Memory B cell (primary cell): ENCODE data around the gene C6orf141.
"Not testable (repeated sequence)": the region's sequence is repeated elsewhere in the genome, so short reads cannot be mapped to it uniquely, and the experiment has no call there.

ENCODE experiments used
- ATAC-seq: fragments of 150-1000 bp; cut with Tn5 transposase; 2 replicates; pipeline ENCODE4 v1.10.0; 2021; ENCODE audit warnings: low read depth, mild to moderate bottlenecking, moderate library complexity
- DNase-seq, 2 donors: peaks; one replicate each; pipeline ENCODE4 v3.0.0; 2022; ENCODE audit warnings: low spot score in 2 of 2
- H3K27ac Mint-ChIP-seq: one replicate; pipeline ENCODE4 v1.8.0; 2022; ENCODE audit warnings: mild to moderate bottlenecking, moderate library complexity, mixed read lengths
- H3K27me3 Mint-ChIP-seq: one replicate; pipeline ENCODE4 v1.8.0; 2022; ENCODE audit warnings: mixed read lengths
- H3K36me3 Mint-ChIP-seq: one replicate; pipeline ENCODE4 v1.8.0; 2022; ENCODE audit warnings: mild to moderate bottlenecking, mixed read lengths
- H3K4me1 Mint-ChIP-seq: one replicate; pipeline ENCODE4 v1.8.0; 2022; ENCODE audit warnings: mixed read lengths
- H3K4me3 Mint-ChIP-seq: one replicate; pipeline ENCODE4 v1.8.0; 2022; ENCODE audit warnings: mild to moderate bottlenecking, moderate library complexity, mixed read lengths
- H3K9me3 Mint-ChIP-seq: one replicate; pipeline ENCODE4 v1.8.0; 2022; ENCODE audit warnings: mixed read lengths

C6orf141 gene

DNA sequence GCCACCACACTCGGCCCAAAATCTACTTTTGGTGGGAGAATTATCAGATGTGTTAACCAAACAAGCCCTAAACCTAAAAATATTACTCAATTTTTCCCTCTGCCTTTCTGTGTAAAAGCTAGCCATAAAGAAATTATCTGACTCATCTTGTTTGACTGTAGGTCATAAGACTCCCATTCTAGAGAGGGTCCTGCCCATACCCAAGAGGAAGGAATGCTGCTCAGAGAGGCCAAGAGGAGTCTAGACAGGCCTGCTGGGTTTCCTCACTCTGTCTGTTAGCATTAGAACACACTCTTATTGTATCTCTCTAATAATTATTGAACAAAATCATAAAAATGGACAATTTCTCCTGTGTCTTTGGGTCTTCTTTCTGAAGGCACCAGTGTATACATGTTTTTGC is 26.1 kb downstream of the C6orf141 start:
- Mint-ChIP-seq H3K9me3 (peaks cover 2% of the 10 kb centered on the region), H3K27ac (no peak overlapping the region), H3K27me3 (no peaks in the 10 kb centered on the region), H3K36me3 (no peaks in the 10 kb centered on the region), H3K4me1 (no peaks in the 10 kb centered on the region), H3K4me3 (no peak overlapping the region)
- ATAC-seq (no peak), DNase-seq (no peak)

DNA sequence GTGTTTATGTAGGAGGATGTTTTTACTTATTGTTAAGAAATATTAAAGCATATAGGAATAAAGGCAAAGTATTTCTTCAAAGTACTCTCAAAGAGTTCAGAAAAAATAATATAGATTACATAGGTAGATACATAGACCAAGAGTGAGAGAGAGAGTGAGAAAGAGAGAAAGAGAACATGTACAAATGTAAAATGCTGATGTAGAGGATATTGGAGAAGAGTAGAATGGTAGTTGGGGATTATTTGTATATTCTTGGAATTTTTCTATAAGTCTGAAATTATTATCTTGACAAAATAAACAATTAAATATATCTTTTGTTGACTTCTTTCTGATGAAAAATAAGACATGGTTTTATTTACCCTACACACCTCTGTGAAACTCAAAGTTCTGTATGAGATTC is 29.2 kb downstream of the C6orf141 start:
- Mint-ChIP-seq H3K4me1 (no peaks in the 10 kb centered on the region), H3K9me3 (peaks cover 2% of the 10 kb centered on the region), H3K27me3 (no peaks in the 10 kb centered on the region), H3K27ac (no peak overlapping the region), H3K4me3 (no peak overlapping the region), H3K36me3 (no peaks in the 10 kb centered on the region)
- ATAC-seq: no peak
- DNase-seq: no peak

DNA sequence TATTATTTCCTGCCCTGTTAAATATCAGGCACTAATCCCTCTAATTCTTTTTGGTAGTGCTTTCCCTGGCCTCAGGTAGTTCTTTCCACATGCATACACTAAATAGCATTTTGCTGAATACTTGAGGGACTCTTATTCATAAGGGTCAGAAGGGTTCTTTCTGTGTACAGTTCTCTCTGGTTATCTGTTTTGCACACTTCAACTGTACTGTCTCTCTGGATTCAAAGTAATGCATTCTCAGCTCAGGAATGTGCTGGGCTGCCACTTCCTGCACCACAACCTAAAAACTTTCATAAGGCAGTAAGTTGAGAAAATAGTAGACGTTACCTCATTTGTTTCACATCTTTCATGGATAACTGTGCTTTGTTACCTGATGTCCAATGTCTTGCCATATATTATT is 32.1 kb downstream of the C6orf141 start:
- no peaks in the 10 kb centered on the region for H3K36me3 Mint-ChIP-seq
- H3K4me3 Mint-ChIP-seq: no peak overlapping the region
- DNase-seq: no peak
- peaks cover 2% of the 10 kb centered on the region for H3K9me3 Mint-ChIP-seq
- H3K4me1 Mint-ChIP-seq: no peaks in the 10 kb centered on the region
- H3K27me3 Mint-ChIP-seq: no peaks in the 10 kb centered on the region
- no peak for ATAC-seq
- no peak overlapping the region for H3K27ac Mint-ChIP-seq

DNA sequence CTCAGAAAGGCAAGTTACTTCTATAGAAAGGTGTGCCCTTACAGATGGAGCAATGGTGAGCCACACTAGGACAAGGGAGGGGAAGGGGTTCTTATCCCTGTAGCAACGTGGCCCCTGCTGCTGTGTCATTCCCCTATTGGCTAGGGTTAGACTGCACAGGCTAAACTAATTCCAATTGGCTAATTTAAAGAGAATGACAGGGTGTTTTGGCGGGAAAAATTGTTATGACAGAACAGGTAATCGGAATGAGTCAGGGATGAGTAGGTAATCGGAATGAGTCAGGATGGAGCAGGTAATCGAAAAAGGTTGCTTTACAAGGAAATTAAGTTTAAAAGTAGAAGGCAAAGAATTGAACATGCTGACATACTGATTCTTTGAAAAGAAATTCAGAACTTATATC is 36.8 kb downstream of the C6orf141 start:
- not testable (repeated sequence) for H3K9me3 Mint-ChIP-seq, H3K27ac Mint-ChIP-seq, DNase-seq, ATAC-seq, H3K36me3 Mint-ChIP-seq, H3K4me1 Mint-ChIP-seq, H3K27me3 Mint-ChIP-seq, H3K4me3 Mint-ChIP-seq
